Endothelial cell of umbilical vein (primary cell): ENCODE data around the gene SDCBP2. TPM values are rescaled to one million over a fixed set of nuclear protein-coding genes. Genes with fewer than 3 reads are reported as not detected.

ENCODE experiments used
- BruUV-seq: library from RNA; stranded (reverse); fragments of 400-500 nt; replicated peaks from 2 replicates; lab custom pipeline; 2021; lab: Mats Ljungman, UMichigan
- CTCF ChIA-PET: fragments of 300-600, 350-600 bp; sonication (Branson Sonifier 250); formaldehyde crosslinking; loops from one replicate; lab custom pipeline; 2021; ENCODE audit warnings: antibody characterized with exemption, inconsistent platforms; lab: Charles Lee
- POLR2A ChIA-PET: fragments of 300-600, 350-600 bp; sonication (Branson Sonifier 250); formaldehyde crosslinking; loops from one replicate; lab custom pipeline; 2021; ENCODE audit warnings: antibody characterized with exemption, inconsistent platforms; lab: Charles Lee
- DNase-seq: peaks from one replicate; pipeline ENCODE4 v3.0.0-alpha.2; 2011; ENCODE audit warnings: low read depth, low spot score
- FAIRE-seq: peaks from 2 replicates; lab custom pipeline; 2011; peaks lifted over from hg19 to GRCh38; lab: Jason Lieb, UNC
- H2AFZ ChIP-seq: 2 replicates; pipeline ENCODE4 v1.6.0; 2012; ENCODE audit warnings: low read depth, low read length, control low read depth, inconsistent platforms
- H3K27ac ChIP-seq: 2 replicates; pipeline ENCODE4 v1.5.1; 2011; ENCODE audit warnings: low read depth, mild to moderate bottlenecking, control low read depth, low read length, moderate library complexity; ENCODE audit not compliant: insufficient read depth
- H3K27me3 ChIP-seq, 2 experiments: 2 replicates each; pipeline versions ENCODE4 v1.6.0 to v1.6.1; 2011; ENCODE audit warnings: low read length in 2 of 2, mixed read lengths in 1 of 2; ENCODE audit not compliant: control insufficient read depth in 2 of 2, insufficient read depth in 2 of 2
- H3K36me3 ChIP-seq, 2 experiments: 2 replicates in 1 of 2; 3 replicates in 1 of 2; pipeline ENCODE4 v1.5.1; 2011; ENCODE audit warnings: low read length in 2 of 2, mild to moderate bottlenecking in 1 of 2, moderate library complexity in 1 of 2; ENCODE audit not compliant: control insufficient read depth in 2 of 2, insufficient read depth in 2 of 2; ENCODE audit errors: extremely low read depth in 1 of 2
- H3K4me1 ChIP-seq: 3 replicates; pipeline ENCODE4 v1.5.1; 2011; ENCODE audit warnings: mild to moderate bottlenecking, low read length; ENCODE audit not compliant: control insufficient read depth, insufficient read depth; ENCODE audit errors: extremely low read depth
- H3K4me2 ChIP-seq: 2 replicates; pipeline ENCODE4 v1.6.1; 2011; ENCODE audit warnings: low read length, control low read depth, mixed read lengths; ENCODE audit not compliant: insufficient read depth
- H3K4me3 ChIP-seq, 3 experiments: fragments of 200-600 bp in 1 of 3; sonication (generic), shearing (Covaris generic) in 1 of 3; replicated peaks in 1 of 3; 2 replicates each; pipeline ENCODE4 v1.5.1; 2011 to 2016; ENCODE audit warnings: control low read depth in 3 of 3, low read length in 3 of 3, mild to moderate bottlenecking in 2 of 3, inconsistent platforms in 1 of 3, low read depth in 1 of 3, moderate library complexity in 1 of 3; ENCODE audit not compliant: insufficient read depth in 1 of 3
- H3K79me2 ChIP-seq: 2 replicates; pipeline ENCODE4 v1.6.0; 2012; ENCODE audit warnings: low read length, inconsistent platforms; ENCODE audit not compliant: control insufficient read depth, insufficient read depth
- H3K9ac ChIP-seq: replicated peaks from 2 replicates; pipeline ENCODE3; 2011; ENCODE audit warnings: low read length, control low read depth; ENCODE audit not compliant: insufficient read depth; ENCODE audit errors: extremely low read depth
- H3K9me1 ChIP-seq: replicated peaks from 3 replicates; pipeline ENCODE4 v1.6.0; 2011; ENCODE audit warnings: mild to moderate bottlenecking, low read length; ENCODE audit not compliant: control insufficient read depth, insufficient read depth; ENCODE audit errors: extremely low read depth
- H3K9me3 ChIP-seq: replicated peaks from 2 replicates; pipeline ENCODE4 v1.5.1; 2012; ENCODE audit warnings: low read length, inconsistent platforms; ENCODE audit not compliant: control insufficient read depth, insufficient read depth
- H4K20me1 ChIP-seq: replicated peaks from 2 replicates; pipeline ENCODE3; 2011; ENCODE audit warnings: mild to moderate bottlenecking, low read length; ENCODE audit not compliant: control insufficient read depth, insufficient read depth; ENCODE audit errors: extremely low read depth
- CTCF ChIP-seq, 2 donors: IDR thresholded peaks; 1 replicate in 1 of 2; 2 replicates in 1 of 2; pipeline ENCODE4 v1.5.1; 2011; ENCODE audit warnings: low read length in 2 of 2, mild to moderate bottlenecking in 2 of 2, moderate library complexity in 2 of 2, control low read depth in 1 of 2, inconsistent platforms in 1 of 2, low read depth in 1 of 2; ENCODE audit not compliant: insufficient read depth in 1 of 2; ENCODE audit errors: extremely low read depth in 1 of 2
- FOS ChIP-seq: IDR thresholded peaks from 2 replicates; pipeline ENCODE4 v1.6.1; 2011; ENCODE audit warnings: mild to moderate bottlenecking, low read length, moderate library complexity, borderline replicate concordance; ENCODE audit not compliant: insufficient read depth
- GATA2 ChIP-seq: IDR thresholded peaks from 2 replicates; pipeline ENCODE4 v1.7.0; 2011; ENCODE audit warnings: low read depth, mild to moderate bottlenecking, moderate library complexity, mixed read lengths, low read length; ENCODE audit not compliant: insufficient read length, insufficient read depth
- MAX ChIP-seq: IDR thresholded peaks from 2 replicates; pipeline ENCODE4 v1.6.1; 2011; ENCODE audit not compliant: insufficient read depth, insufficient read length
- MYC ChIP-seq: IDR thresholded peaks from one replicate; pipeline ENCODE4 v1.6.1; 2011; ENCODE audit warnings: mild to moderate bottlenecking, low read depth, low read length
- POLR2A ChIP-seq: IDR thresholded peaks from 2 replicates; pipeline ENCODE4 v1.6.1; 2012; ENCODE audit warnings: low read depth, mild to moderate bottlenecking, control low read depth, low read length
- dilution Hi-C: fragments of 300-500 bp; cut with MboI; formaldehyde crosslinking; loops from one replicate; pipeline ENCODE4 v1.15.0; 2019; ENCODE audit warnings: low sequenced_read_pairs; ENCODE audit not compliant: extremely low pct_ligation_motif_present
- intact Hi-C: fragments of 100-400 bp; cut with micrococcal nuclease; formaldehyde crosslinking; loops from one replicate; pipeline ENCODE4 v1.10.0; 2022
- polyA plus RNA-seq, 4 experiments: library from polyadenylated mRNA; depleted of rRNA in 3 of 4; stranded (reverse) in 3 of 4; unstranded in 1 of 4; fragments of >200 nt; gene quantifications; 2 replicates each; pipeline versions ENCODE4 v1.2.1 to v1.2.3, GENCODE V29; 2011 to 2012; ENCODE audit warnings: missing spikeins in 1 of 4
- total RNA-seq: library from RNA; stranded (reverse); gene quantifications from 2 replicates; pipeline ENCODE4 v1.2.3, GENCODE V29; 2021

The SDCBP2 gene
- total and polyA plus RNA-seq, 2 donors (not counting 3 experiments of a cell fraction or from before 2014, with no cell fraction given), result 6.9 to 9.0 TPM

GRCh38 chr20:1369970-1370369 is 41.0 kb upstream of the SDCBP2 start:
- FAIRE-seq (no peak), DNase-seq (no peak)
- Histone ChIP-seq H3K9ac (no peak overlapping the region), H3K27me3 (no peaks in the 10 kb centered on the region), H3K27ac (no peak overlapping the region), H3K9me3 (no peaks in the 10 kb centered on the region), H3K4me2 (no peak overlapping the region), H3K4me3 (no peak overlapping the region), H3K4me1 (peaks cover 56% of the 10 kb centered on the region), H3K9me1 (no peaks in the 10 kb centered on the region), H4K20me1 (peaks cover 3% of the 10 kb centered on the region), H3K79me2 (peaks cover 67% of the 10 kb centered on the region), H3K36me3 (peaks cover 25% of the 10 kb centered on the region in 2 experiments), H2AFZ (no peak overlapping the region)
- intact Hi-C loops, result loop anchor here (1.0 kb wide), 1 partner anchor 67 kb away; no protein-coding TSS in a partner anchor
- dilution Hi-C loops, result no loop called here
- BruUV-seq, result no TSS peak
- ChIA-PET POLR2A (no interaction called here), CTCF (interaction anchor here (1.0 kb wide), 1 partner anchor 12 kb away, joined by 4 read pairs; no protein-coding TSS in a partner anchor)
- no peak for TF ChIP-seq MYC
- peak; percentile 49 for TF ChIP-seq POLR2A
- TF ChIP-seq FOS, result no peak
- TF ChIP-seq GATA2, result no peak
- TF ChIP-seq MAX, result no peak
- TF ChIP-seq CTCF (IDR thresholded peaks at IDR 0.05; ENCODE audit: extremely low read depth in 1 of 2, insufficient read depth in 1 of 2, low read depth in 1 of 2, low read length in 2 of 2), result no peak
